CD4-positive, CD25-positive, alpha-beta regulatory T cell (primary cell): ENCODE measurements around the gene CAMKK2. TPM values are rescaled to one million over a fixed set of nuclear protein-coding genes. Genes with fewer than 3 reads are reported as not detected.

Experiments
- ATAC-seq, 2 donors: fragments of 150-1000 bp; cut with Tn5 transposase; one replicate each; pipeline ENCODE4 v1.10.0; 2021; ENCODE audit warnings: low read depth in 2 of 2, moderate number of reproducible peaks in 2 of 2, moderate library complexity in 1 of 2
- DNase-seq, 3 donors: peaks; one replicate each; pipeline versions ENCODE4 v3.0.0 to v3.0.0-alpha.2; 2012 to 2022; ENCODE audit warnings: mixed read lengths in 1 of 3
- H3K27ac ChIP-seq: one replicate; pipeline ENCODE4 v1.7.0; 2013; ENCODE audit warnings: mild to moderate bottlenecking, low read length; ENCODE audit not compliant: insufficient read depth, poor library complexity, severe bottlenecking
- H3K27me3 ChIP-seq: one replicate; pipeline ENCODE4 v1.7.0; 2013; ENCODE audit warnings: low read length; ENCODE audit not compliant: control insufficient read depth, insufficient read depth
- H3K36me3 ChIP-seq: one replicate; pipeline ENCODE4 v1.7.0; 2013; ENCODE audit warnings: mild to moderate bottlenecking, low read length, moderate library complexity; ENCODE audit not compliant: control insufficient read depth, insufficient read depth
- H3K4me1 ChIP-seq: 2 replicates; pipeline ENCODE4 v1.7.0; 2013; ENCODE audit warnings: mild to moderate bottlenecking, low read length; ENCODE audit not compliant: insufficient read depth, control insufficient read depth, poor library complexity, severe bottlenecking
- H3K4me3 ChIP-seq: one replicate; pipeline ENCODE4 v1.7.0; 2013; ENCODE audit warnings: low read depth, mild to moderate bottlenecking, low read length, moderate library complexity
- H3K9me3 ChIP-seq, 2 experiments: 1 replicate in 1 of 2; 2 replicates in 1 of 2; pipeline ENCODE4 v1.7.0; 2013; ENCODE audit warnings: low read length in 2 of 2, mild to moderate bottlenecking in 1 of 2, moderate library complexity in 1 of 2; ENCODE audit not compliant: control insufficient read depth in 2 of 2
- H3K27ac Mint-ChIP-seq, 3 donors: one replicate each; pipeline ENCODE4 v1.8.0; 2020 to 2022; ENCODE audit warnings: mild to moderate bottlenecking in 3 of 3, mixed read lengths in 3 of 3, moderate library complexity in 2 of 3
- H3K27me3 Mint-ChIP-seq: one replicate; pipeline ENCODE4 v1.8.0; 2022; ENCODE audit warnings: mild to moderate bottlenecking, mixed read lengths
- H3K36me3 Mint-ChIP-seq: one replicate; pipeline ENCODE4 v1.8.0; 2020; ENCODE audit warnings: mixed read lengths
- H3K4me1 Mint-ChIP-seq, 4 donors: one replicate each; pipeline ENCODE4 v1.8.0; 2020 to 2022; ENCODE audit warnings: mixed read lengths in 4 of 4, mild to moderate bottlenecking in 1 of 4
- H3K4me3 Mint-ChIP-seq, 4 donors: one replicate each; pipeline ENCODE4 v1.8.0; 2020 to 2022; ENCODE audit warnings: mild to moderate bottlenecking in 4 of 4, mixed read lengths in 4 of 4, moderate library complexity in 3 of 4
- H3K9me3 Mint-ChIP-seq, 7 donors: one replicate each; pipeline ENCODE4 v1.8.0; 2020 to 2022; ENCODE audit warnings: mixed read lengths in 7 of 7, mild to moderate bottlenecking in 3 of 7, moderate library complexity in 2 of 7
- polyA plus RNA-seq, 4 donors: library from polyadenylated mRNA; unstranded; fragments of 300-500 nt; fragmentation: Illumina TruSeq; gene quantifications; one replicate each; pipeline ENCODE4 v1.2.3, GENCODE V29; 2021
- total RNA-seq: library from RNA; stranded (reverse); gene quantifications from one replicate; pipeline ENCODE4 v1.2.3, GENCODE V29; 2022

CAMKK2 gene
- total and polyA plus RNA-seq, 5 donors from 2014 or later, result 9.6 to 15.2 (median 12.1) TPM

DNA sequence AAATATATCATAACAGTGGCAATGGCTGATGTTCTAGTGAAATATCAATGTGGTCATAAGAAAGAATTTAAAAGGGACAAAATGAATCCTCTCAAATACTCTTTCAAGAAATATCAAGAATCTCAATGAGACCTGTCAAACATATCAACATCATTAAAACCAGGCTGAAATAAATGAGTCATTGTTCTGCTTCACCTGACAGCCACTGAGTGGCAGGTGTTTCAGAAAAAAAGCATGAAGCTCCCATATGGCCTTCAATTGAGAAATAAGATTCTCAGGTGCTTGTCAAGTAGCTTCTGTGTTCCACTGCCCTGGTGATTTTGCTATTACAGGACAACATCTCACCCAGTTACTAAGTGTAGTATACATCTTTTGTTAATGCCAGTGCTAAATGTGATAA is 34.2 kb upstream of the CAMKK2 start:
- H3K27ac Mint-ChIP-seq, result peak overlapping the region in 1 of 3 donors; percentile 64
- no peak overlapping the region for H3K4me3 Mint-ChIP-seq
- H3K4me1 ChIP-seq, result peaks cover 3% of the 10 kb centered on the region
- peaks cover 6 to 12% (median 8%) of the 10 kb centered on the region in 4 donors for H3K4me1 Mint-ChIP-seq
- H3K9me3 ChIP-seq, result no peaks in the 10 kb centered on the region
- H3K36me3 ChIP-seq, result peaks cover 93% of the 10 kb centered on the region
- H3K27me3 Mint-ChIP-seq, result no peaks in the 10 kb centered on the region
- H3K36me3 Mint-ChIP-seq, result peaks cover 61% of the 10 kb centered on the region
- no peaks in the 10 kb centered on the region for H3K9me3 Mint-ChIP-seq
- DNase-seq (no peak), ATAC-seq (no peak)
- H3K27me3 ChIP-seq, result no peaks in the 10 kb centered on the region
- H3K4me3 ChIP-seq, result no peak overlapping the region
- no peak overlapping the region for H3K27ac ChIP-seq

DNA sequence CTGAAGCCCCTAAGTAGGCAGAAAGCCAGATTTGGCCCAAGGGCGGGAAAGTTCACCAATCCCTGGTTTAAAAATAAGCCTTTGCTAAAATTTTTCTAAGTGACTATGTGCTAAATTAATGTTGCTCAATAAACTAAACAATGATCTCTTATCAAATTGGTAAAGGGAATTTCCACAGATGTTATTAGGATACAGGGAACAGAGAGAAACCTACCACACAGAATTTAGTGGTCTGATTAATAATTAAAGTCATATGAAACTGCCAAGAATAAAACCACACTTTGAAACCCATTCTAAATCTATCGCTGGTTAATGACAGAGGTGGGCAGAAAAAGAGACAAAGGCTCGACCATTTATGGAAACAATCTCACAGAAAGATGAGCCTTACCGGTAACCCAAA is 33.7 kb upstream of the CAMKK2 start:
- peaks cover 3% of the 10 kb centered on the region for H3K4me1 ChIP-seq
- H3K9me3 ChIP-seq, result no peaks in the 10 kb centered on the region
- Mint-ChIP-seq H3K4me1 (peaks cover 6 to 12% (median 6%) of the 10 kb centered on the region in 4 donors), H3K27me3 (no peaks in the 10 kb centered on the region), H3K9me3 (no peaks in the 10 kb centered on the region), H3K4me3 (no peak overlapping the region), H3K27ac (no peak overlapping the region), H3K36me3 (peaks cover 63% of the 10 kb centered on the region)
- no peaks in the 10 kb centered on the region for H3K27me3 ChIP-seq
- ATAC-seq (no peak), DNase-seq (no peak)
- peaks cover 90% of the 10 kb centered on the region for H3K36me3 ChIP-seq
- no peak overlapping the region for H3K4me3 ChIP-seq
- H3K27ac ChIP-seq, result no peak overlapping the region

DNA sequence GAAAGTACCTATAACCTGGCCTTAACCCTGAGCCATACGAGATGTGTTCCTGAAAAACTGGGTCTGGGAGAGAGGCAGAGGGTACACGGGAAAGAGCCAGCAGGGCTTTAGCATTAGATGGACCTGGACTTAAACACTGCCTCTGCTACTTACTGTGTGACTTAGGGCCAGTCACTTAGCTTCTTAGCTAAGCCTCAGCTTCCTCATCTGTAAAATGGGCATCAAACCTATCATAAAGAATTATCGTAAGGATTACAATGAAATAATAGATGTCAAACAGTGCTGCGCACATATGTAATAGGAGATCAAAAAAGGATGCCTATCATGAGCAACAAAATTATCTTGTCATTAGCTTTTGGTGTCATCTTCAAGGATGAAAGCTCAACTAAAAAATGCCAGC is 32.1 kb upstream of the CAMKK2 start:
- DNase-seq (no peak), ATAC-seq (no peak)
- H3K27ac Mint-ChIP-seq, result no peak overlapping the region

GRCh38 chr12:121326996-121327674 is 30.6 kb upstream of the CAMKK2 start:
- Mint-ChIP-seq H3K27ac (no peak overlapping the region), H3K4me3 (no peak overlapping the region), H3K27me3 (no peaks in the 10 kb centered on the region), H3K9me3 (peaks cover 0 to 2% (median 0%) of the 10 kb centered on the region in 7 donors), H3K4me1 (peaks cover 0 to 8% (median 2%) of the 10 kb centered on the region in 4 donors), H3K36me3 (peaks cover 62% of the 10 kb centered on the region)
- Histone ChIP-seq H3K27me3 (no peaks in the 10 kb centered on the region), H3K36me3 (peaks cover 86% of the 10 kb centered on the region), H3K4me3 (no peak overlapping the region), H3K27ac (no peak overlapping the region), H3K4me1 (no peaks in the 10 kb centered on the region), H3K9me3 (no peaks in the 10 kb centered on the region)
- no peak for ATAC-seq
- no peak for DNase-seq

More for the DNA sequence above, 32.1 kb upstream of the CAMKK2 start:
- no peak overlapping the region for H3K27ac ChIP-seq
- H3K4me1 Mint-ChIP-seq, result peaks cover 0 to 7% (median 4%) of the 10 kb centered on the region in 4 donors
- peaks cover 61% of the 10 kb centered on the region for H3K36me3 Mint-ChIP-seq
- no peaks in the 10 kb centered on the region for H3K27me3 Mint-ChIP-seq
- peaks cover 92% of the 10 kb centered on the region for H3K36me3 ChIP-seq
- H3K9me3 ChIP-seq, result no peaks in the 10 kb centered on the region
- H3K27me3 ChIP-seq, result no peaks in the 10 kb centered on the region
- no peak overlapping the region for H3K4me3 ChIP-seq
- no peak overlapping the region for H3K4me3 Mint-ChIP-seq
- H3K4me1 ChIP-seq, result no peaks in the 10 kb centered on the region
- H3K9me3 Mint-ChIP-seq, result peaks cover 0 to 1% (median 0%) of the 10 kb centered on the region in 7 donors

- Histone ChIP-seq H3K27ac (no peak overlapping the region), H3K27me3 (no peaks in the 10 kb centered on the region), H3K4me1 (no peaks in the 10 kb centered on the region), H3K4me3 (no peak overlapping the region), H3K9me3 (no peaks in the 10 kb centered on the region), H3K36me3 (peaks cover 80% of the 10 kb centered on the region)
- H3K27me3 Mint-ChIP-seq, result no peaks in the 10 kb centered on the region
- no peak for DNase-seq
- no peak overlapping the region for H3K4me3 Mint-ChIP-seq
- no peak for ATAC-seq
- peaks cover 58% of the 10 kb centered on the region for H3K36me3 Mint-ChIP-seq
- H3K4me1 Mint-ChIP-seq, result peaks cover 0 to 8% (median 2%) of the 10 kb centered on the region in 4 donors
- peaks cover 0 to 2% (median 0%) of the 10 kb centered on the region in 7 donors for H3K9me3 Mint-ChIP-seq
- peak overlapping the region in 1 of 3 donors; percentile 21 for H3K27ac Mint-ChIP-seq
These were observed 29.4 kb upstream of the CAMKK2 start for GRCh38 chr12:121325922-121326396.

DNA sequence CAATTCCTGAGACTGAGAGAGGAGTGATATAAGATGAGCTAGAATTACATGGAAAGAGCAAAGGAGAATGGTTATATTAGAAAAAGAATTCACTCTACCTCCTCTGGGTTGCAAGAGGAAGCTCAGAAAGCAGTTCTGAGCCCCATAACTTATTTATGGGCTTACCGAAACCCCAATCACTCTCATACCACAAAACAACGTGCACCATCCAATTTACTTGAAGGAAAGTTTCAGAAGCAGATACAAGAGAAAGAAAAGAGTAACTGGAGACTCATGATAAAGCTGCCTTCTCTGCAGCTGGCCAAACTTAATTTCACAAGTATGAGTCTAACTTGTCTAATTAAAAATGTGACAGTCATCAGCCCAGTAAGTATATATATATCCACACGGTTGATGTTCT is 27.4 kb upstream of the CAMKK2 start:
- Mint-ChIP-seq H3K9me3 (peaks cover 0 to 2% (median 0%) of the 10 kb centered on the region in 7 donors), H3K27ac (peak overlapping the region in 2 of 3 donors; percentile 17 to 70)

GRCh38 chr12:121318121-121318520 is 21.6 kb upstream of the CAMKK2 start:
- Mint-ChIP-seq H3K36me3 (peaks cover 33% of the 10 kb centered on the region), H3K9me3 (no peaks in the 10 kb centered on the region), H3K27ac (peak overlapping the region in 1 of 3 donors; percentile 67), H3K27me3 (no peaks in the 10 kb centered on the region), H3K4me3 (no peak overlapping the region), H3K4me1 (peaks cover 15 to 23% (median 21%) of the 10 kb centered on the region in 4 donors)
- ATAC-seq (no peak), DNase-seq (no peak)
- Histone ChIP-seq H3K36me3 (peaks cover 43% of the 10 kb centered on the region), H3K27ac (no peak overlapping the region), H3K4me1 (no peaks in the 10 kb centered on the region), H3K9me3 (no peaks in the 10 kb centered on the region), H3K27me3 (no peaks in the 10 kb centered on the region), H3K4me3 (no peak overlapping the region)

More for the DNA sequence above, 27.4 kb upstream of the CAMKK2 start:
- Histone ChIP-seq H3K27ac (no peak overlapping the region), H3K4me3 (no peak overlapping the region), H3K9me3 (no peaks in the 10 kb centered on the region), H3K27me3 (no peaks in the 10 kb centered on the region), H3K4me1 (no peaks in the 10 kb centered on the region), H3K36me3 (peaks cover 76% of the 10 kb centered on the region)
- ATAC-seq, result no peak
- no peak for DNase-seq
- H3K27me3 Mint-ChIP-seq, result no peaks in the 10 kb centered on the region
- peak overlapping the region in 1 of 4 donors; percentile 38 for H3K4me3 Mint-ChIP-seq
- peaks cover 0 to 8% (median 2%) of the 10 kb centered on the region in 4 donors for H3K4me1 Mint-ChIP-seq
- H3K36me3 Mint-ChIP-seq, result peaks cover 44% of the 10 kb centered on the region

- no peak for ATAC-seq
- H3K4me3 Mint-ChIP-seq, result no peak overlapping the region
- H3K27ac ChIP-seq, result no peak overlapping the region
- no peaks in the 10 kb centered on the region for H3K9me3 ChIP-seq
- no peaks in the 10 kb centered on the region for H3K4me1 ChIP-seq
- no peaks in the 10 kb centered on the region for H3K9me3 Mint-ChIP-seq
- H3K27me3 Mint-ChIP-seq, result no peaks in the 10 kb centered on the region
- no peak for DNase-seq
- no peak overlapping the region for H3K4me3 ChIP-seq
- H3K4me1 Mint-ChIP-seq, result peaks cover 20 to 33% (median 30%) of the 10 kb centered on the region in 4 donors
- H3K36me3 ChIP-seq, result peaks cover 42% of the 10 kb centered on the region
- no peaks in the 10 kb centered on the region for H3K27me3 ChIP-seq
- H3K36me3 Mint-ChIP-seq, result peaks cover 45% of the 10 kb centered on the region
- H3K27ac Mint-ChIP-seq, result peak overlapping the region in 2 of 3 donors; percentile 68 to 69
These were observed 17.9 kb upstream of the CAMKK2 start for GRCh38 chr12:121314431-121314830.
